ENCODE measurements around the gene SUV39H1.
"Not testable (repeated sequence)": the region's sequence is repeated elsewhere in the genome, so short reads cannot be mapped to it uniquely, and the experiment has no call there.

The SUV39H1 gene

GRCh38 chrX:48696301-48696908 is at the start of gene SUV39H1:
Gene SUV39H1 (plus strand): TSS chrX:48696734. CDS start chrX:48696785, 51 bp downstream.
- peak; percentile 28 to 60 for DNase-seq (ENCODE audit: low read depth in 2 of 2, low spot score in 1 of 2)

- no peak for DNase-seq (ENCODE audit: low read depth in 2 of 2, low spot score in 1 of 2)
Measured at GRCh38 chrX:48648336-48648751, 48.2 kb upstream of the SUV39H1 start.

GRCh38 chrX:48649102-48649501 is 47.4 kb upstream of the SUV39H1 start:
- DNase-seq (ENCODE audit: low read depth in 2 of 2, low spot score in 1 of 2) = no peak

- not testable (repeated sequence) for DNase-seq (ENCODE audit: low read depth in 2 of 2, low spot score in 1 of 2)
Measured at GRCh38 chrX:48652055-48652579, 44.4 kb upstream of the SUV39H1 start.

GRCh38 chrX:48654746-48655145 is 41.8 kb upstream of the SUV39H1 start:
- DNase-seq (ENCODE audit: low read depth in 2 of 2, low spot score in 1 of 2) = not testable (repeated sequence)

- not testable (repeated sequence) for DNase-seq (ENCODE audit: low read depth in 2 of 2, low spot score in 1 of 2)
Measured at GRCh38 chrX:48659686-48660085, 36.8 kb upstream of the SUV39H1 start.

- DNase-seq (ENCODE audit: low read depth in 2 of 2, low spot score in 1 of 2) = no peak
Measured at GRCh38 chrX:48663241-48663640, 33.3 kb upstream of the SUV39H1 start.

- DNase-seq (ENCODE audit: low read depth in 2 of 2, low spot score in 1 of 2) = no peak
Measured at GRCh38 chrX:48664156-48664555, 32.4 kb upstream of the SUV39H1 start.

- no peak for DNase-seq (ENCODE audit: low read depth in 2 of 2, low spot score in 1 of 2)
Measured at GRCh38 chrX:48665991-48666390, 30.5 kb upstream of the SUV39H1 start.

GRCh38 chrX:48666649-48667048 is 29.9 kb upstream of the SUV39H1 start:
- no peak for DNase-seq (ENCODE audit: low read depth in 2 of 2, low spot score in 1 of 2)

- DNase-seq (ENCODE audit: low read depth in 2 of 2, low spot score in 1 of 2) = no peak
Measured at GRCh38 chrX:48667509-48667908, 29.0 kb upstream of the SUV39H1 start.

GRCh38 chrX:48668187-48668586 is 28.3 kb upstream of the SUV39H1 start:
- not testable (repeated sequence) for DNase-seq (ENCODE audit: low read depth in 2 of 2, low spot score in 1 of 2)

- DNase-seq (ENCODE audit: low read depth in 2 of 2, low spot score in 1 of 2) = peak; percentile 57 to 79
Measured at GRCh38 chrX:48676106-48676892, 20.2 kb upstream of the SUV39H1 start.

GRCh38 chrX:48676893-48677270 is 19.7 kb upstream of the SUV39H1 start:
- DNase-seq (ENCODE audit: low read depth in 2 of 2, low spot score in 1 of 2) = no peak

GRCh38 chrX:48677516-48677915 is 19.0 kb upstream of the SUV39H1 start:
- DNase-seq (ENCODE audit: low read depth in 2 of 2, low spot score in 1 of 2) = no peak

- not testable (repeated sequence) for DNase-seq (ENCODE audit: low read depth in 2 of 2, low spot score in 1 of 2)
Measured at GRCh38 chrX:48680467-48680866, 16.1 kb upstream of the SUV39H1 start.

- DNase-seq (ENCODE audit: low read depth in 2 of 2, low spot score in 1 of 2) = not testable (repeated sequence)
Measured at GRCh38 chrX:48680925-48681324, 15.6 kb upstream of the SUV39H1 start.

- DNase-seq (ENCODE audit: low read depth in 2 of 2, low spot score in 1 of 2) = no peak
Measured at GRCh38 chrX:48681539-48682183, 14.9 kb upstream of the SUV39H1 start.

GRCh38 chrX:48682795-48683194 is 13.7 kb upstream of the SUV39H1 start:
- not testable (repeated sequence) for DNase-seq (ENCODE audit: low read depth in 2 of 2, low spot score in 1 of 2)

- no peak for DNase-seq (ENCODE audit: low read depth in 2 of 2, low spot score in 1 of 2)
Measured at GRCh38 chrX:48683411-48683982, 13.0 kb upstream of the SUV39H1 start, which contains the start of gene WAS. Gene WAS (plus strand): TSS chrX:48683799. CDS start chrX:48683854, 55 bp downstream.

GRCh38 chrX:48684134-48684533 is 12.4 kb upstream of the SUV39H1 start:
- DNase-seq (ENCODE audit: low read depth in 2 of 2, low spot score in 1 of 2) = no peak

All from stimulated activated CD8-positive, alpha-beta memory T cell treated with anti-CD3 and anti-CD28 coated beads, Interleukin-4, amount 100 ng/mL, for 4 hours (primary cell).